ENCODE measurements around the gene SENP7.
"Not testable (repeated sequence)": the region's sequence is repeated elsewhere in the genome, so short reads cannot be mapped to it uniquely, and the experiment has no call there.

SENP7 gene, protein sequence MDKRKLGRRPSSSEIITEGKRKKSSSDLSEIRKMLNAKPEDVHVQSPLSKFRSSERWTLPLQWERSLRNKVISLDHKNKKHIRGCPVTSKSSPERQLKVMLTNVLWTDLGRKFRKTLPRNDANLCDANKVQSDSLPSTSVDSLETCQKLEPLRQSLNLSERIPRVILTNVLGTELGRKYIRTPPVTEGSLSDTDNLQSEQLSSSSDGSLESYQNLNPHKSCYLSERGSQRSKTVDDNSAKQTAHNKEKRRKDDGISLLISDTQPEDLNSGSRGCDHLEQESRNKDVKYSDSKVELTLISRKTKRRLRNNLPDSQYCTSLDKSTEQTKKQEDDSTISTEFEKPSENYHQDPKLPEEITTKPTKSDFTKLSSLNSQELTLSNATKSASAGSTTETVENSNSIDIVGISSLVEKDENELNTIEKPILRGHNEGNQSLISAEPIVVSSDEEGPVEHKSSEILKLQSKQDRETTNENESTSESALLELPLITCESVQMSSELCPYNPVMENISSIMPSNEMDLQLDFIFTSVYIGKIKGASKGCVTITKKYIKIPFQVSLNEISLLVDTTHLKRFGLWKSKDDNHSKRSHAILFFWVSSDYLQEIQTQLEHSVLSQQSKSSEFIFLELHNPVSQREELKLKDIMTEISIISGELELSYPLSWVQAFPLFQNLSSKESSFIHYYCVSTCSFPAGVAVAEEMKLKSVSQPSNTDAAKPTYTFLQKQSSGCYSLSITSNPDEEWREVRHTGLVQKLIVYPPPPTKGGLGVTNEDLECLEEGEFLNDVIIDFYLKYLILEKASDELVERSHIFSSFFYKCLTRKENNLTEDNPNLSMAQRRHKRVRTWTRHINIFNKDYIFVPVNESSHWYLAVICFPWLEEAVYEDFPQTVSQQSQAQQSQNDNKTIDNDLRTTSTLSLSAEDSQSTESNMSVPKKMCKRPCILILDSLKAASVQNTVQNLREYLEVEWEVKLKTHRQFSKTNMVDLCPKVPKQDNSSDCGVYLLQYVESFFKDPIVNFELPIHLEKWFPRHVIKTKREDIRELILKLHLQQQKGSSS

DNA sequence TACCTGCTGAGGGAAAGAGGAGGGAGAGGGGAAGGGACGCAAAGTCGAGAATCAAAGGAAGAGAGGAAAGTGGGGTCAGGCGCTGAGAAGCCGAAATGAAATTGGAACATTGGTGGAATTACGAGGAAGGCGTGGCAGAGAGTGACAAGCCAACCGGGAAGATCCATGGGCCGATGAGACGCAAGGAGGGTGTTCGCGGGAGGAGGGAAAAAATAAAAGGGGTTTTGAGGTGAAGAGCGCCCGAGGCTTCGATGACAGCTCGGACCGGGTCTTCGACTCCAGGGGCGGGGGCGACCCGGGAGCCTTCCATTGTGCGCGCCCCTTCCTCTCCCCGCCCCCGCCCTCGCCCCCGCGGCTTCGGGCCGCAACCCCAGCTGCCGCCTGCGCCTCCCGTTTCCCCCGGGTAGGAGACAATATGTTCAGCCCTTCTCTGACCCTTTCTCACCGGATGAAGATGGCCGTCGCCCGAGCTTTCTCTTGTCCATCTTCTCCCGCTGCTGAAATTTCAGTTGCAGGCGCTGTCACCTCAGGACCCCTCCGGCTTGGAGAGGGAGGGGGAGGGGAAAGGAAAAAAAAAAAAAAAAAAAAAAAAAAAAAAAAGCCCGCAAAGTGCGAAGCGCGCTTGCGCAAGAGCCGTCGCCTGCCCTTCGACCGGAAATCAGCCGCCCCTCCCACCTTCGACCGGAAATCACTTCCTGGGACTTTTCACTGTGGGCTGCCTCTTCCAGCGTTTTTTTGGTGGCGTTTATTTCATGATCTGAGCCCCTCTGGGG lies at the start of gene SENP7:
TSS of gene SENP7 (minus strand) at position 567 of the 773 bp plus-strand sequence. CDS start at position 485, 82 bp downstream.
- DNase-seq (ENCODE audit: low read depth in 1 of 2, low spot score in 1 of 2) = peak; percentile 43 to 66

DNA sequence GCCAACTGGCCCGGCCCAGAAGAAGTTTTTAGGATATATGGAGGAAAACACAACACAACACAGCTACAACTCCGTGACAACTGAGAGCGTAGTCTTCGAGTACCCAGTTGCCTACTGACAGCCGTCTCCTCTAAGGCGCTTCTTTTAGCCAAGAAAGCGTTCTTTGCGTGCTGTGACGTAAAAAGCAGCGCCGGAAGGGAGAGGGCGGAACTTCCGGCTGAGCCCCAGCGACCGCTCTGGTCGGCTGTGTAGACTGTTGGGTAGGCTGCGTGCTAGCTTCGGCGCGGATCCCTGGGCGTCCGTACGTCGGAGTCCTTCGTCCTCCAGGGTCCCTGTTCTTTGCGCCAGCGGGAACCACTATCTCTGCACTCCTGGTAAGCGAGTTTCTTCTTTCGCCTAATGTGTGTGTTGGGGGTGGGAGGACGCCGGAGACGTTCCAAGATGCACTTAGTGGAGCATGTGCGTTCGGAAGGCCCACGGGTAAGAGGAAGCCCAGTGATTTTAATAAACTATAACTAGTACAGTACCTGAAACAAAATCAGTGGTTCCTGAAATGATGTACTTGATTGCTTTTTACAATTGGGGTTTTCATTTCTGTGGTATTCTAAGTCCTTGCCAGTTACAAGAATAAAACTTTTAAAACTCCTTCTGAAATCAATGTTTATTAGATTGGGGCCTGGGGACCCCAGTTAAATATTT lies 48.8 kb upstream of the SENP7 start, which contains the start of gene TRMT10C:
TSS of gene TRMT10C (plus strand) at position 239 of the 699 bp plus-strand sequence. CDS start 2,914 bp downstream, outside the sequence.
- DNase-seq (ENCODE audit: low read depth in 1 of 2, low spot score in 1 of 2) = peak; percentile 88 to 90

- no peak for DNase-seq (ENCODE audit: low read depth in 1 of 2, low spot score in 1 of 2)
Observed at GRCh38 chr3:101556064-101556463, 43.1 kb upstream of the SENP7 start.

DNA sequence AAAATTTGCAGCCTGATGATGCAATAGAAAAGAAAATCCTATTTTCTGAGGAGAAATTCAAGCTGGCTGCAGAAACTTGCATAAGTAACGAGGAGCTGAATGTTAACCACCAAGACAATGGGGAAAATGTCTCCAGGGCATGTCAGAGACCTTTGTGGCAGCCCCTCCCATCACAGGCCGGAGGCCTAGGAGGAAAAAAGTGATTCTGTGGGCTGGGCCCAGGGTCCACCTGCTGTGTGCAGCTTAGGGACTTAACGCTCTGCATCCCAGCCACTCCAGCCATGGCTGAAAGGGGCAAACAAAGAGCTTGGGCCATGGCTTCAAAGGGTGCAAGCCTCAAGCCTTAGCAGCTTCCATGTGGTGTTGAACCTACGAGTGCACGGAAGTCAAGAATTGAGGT lies 40.4 kb upstream of the SENP7 start:
- not testable (repeated sequence) for DNase-seq (ENCODE audit: low read depth in 1 of 2, low spot score in 1 of 2)

DNA sequence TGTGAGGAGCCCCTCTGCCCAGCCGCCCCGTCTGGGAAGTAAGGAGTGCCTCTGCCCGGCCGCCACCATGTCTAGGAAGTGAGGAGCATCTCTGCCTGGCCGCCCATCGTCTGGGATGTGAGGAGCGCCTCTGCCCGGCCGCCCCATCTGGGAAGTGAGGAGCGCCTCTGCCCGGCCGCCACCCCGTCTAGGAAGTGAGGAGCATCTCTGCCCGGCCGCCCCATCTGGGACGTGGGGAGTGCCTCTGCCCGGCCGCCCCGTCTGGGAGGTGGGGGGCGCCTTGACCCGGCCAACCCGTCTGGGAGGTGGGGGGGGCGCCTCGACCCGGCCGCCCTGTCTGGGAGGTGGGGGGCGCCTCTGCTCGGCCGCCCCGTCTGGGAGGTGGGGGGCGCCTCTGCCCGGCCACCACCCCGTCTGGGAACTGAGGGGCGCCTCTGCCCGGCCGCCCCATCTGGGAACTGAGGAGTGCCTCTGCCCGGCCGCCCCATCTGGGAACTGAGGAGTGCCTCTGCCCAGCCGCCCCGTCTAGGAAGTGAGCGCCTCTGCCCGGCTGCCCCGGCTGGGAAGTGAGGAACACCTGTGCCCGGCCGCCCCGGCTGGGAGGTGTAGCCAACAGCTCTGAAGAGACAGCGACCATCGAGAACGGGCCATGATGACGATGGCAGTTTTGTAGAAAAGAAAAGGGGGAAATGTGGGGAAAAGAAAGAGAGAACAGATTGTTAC lies 38.5 kb upstream of the SENP7 start:
- not testable (repeated sequence) for DNase-seq (ENCODE audit: low read depth in 1 of 2, low spot score in 1 of 2)

GRCh38 chr3:101549473-101549872 lies 36.5 kb upstream of the SENP7 start:
- no peak for DNase-seq (ENCODE audit: low read depth in 1 of 2, low spot score in 1 of 2)

- DNase-seq (ENCODE audit: low read depth in 1 of 2, low spot score in 1 of 2) = no peak
Observed at GRCh38 chr3:101548527-101549105, 35.6 kb upstream of the SENP7 start.

- DNase-seq (ENCODE audit: low read depth in 1 of 2, low spot score in 1 of 2) = no peak
Observed at GRCh38 chr3:101544161-101544850, 31.3 kb upstream of the SENP7 start.

DNA sequence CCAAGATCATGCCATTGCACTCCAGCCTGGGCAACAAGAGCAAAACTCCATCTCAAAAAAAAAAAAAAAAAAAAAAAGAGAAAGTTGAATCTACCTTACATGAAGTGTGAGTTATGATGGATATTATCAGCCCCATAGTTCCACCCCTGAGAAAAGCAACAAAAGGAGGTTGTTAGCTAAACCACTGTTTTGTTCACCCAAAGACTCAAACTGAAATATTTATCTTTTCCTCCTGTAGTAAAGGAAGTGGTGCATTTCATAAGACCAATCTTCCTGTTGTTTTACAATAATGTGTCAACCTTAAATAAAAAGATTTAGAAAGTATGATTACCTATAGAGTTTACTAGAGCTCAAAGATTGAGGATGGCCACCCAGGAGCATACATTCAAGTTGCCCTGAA lies 29.9 kb upstream of the SENP7 start:
- DNase-seq (ENCODE audit: low read depth in 1 of 2, low spot score in 1 of 2) = no peak

GRCh38 chr3:101536955-101537354 lies 23.9 kb upstream of the SENP7 start:
- DNase-seq (ENCODE audit: low read depth in 1 of 2, low spot score in 1 of 2) = not testable (repeated sequence)

DNA sequence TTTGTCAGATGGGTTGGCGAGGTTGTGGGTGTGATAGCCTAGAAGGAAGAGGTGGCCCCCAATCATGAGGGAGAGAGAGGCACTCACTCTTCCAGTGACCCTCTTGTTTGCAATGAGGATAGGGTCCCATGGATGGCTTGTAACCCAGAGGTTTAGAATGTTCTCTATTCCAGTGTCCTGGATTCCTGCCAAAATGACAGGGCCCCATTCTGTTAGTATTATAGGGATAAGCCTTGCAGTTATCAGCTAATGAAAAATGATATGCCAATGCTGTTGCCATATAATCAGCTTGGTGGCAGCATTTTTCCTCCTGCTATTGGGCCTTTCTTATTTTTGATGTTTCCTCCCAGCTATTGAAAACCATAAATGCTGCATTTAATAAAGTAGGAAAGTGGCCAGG lies 23.3 kb upstream of the SENP7 start:
- no peak for DNase-seq (ENCODE audit: low read depth in 1 of 2, low spot score in 1 of 2)

DNA sequence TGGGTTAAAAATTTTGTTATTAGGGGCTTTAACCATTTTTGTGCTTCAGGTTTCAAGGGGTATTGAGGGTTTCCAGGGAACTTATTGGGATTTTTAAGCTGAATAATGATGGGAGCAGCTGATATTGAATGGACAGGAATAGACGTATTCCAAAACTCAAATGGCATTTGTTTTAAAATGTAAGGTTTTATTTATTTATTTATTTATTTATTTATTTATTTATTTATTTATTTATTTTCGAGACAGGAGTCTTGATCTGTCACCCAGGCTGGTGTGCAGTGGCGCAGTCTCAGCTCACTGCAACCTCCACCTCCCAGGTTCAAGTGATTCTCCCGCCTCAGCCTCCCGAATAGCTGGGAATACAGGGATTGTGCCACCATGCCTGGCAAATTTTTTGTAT lies 22.2 kb upstream of the SENP7 start:
- DNase-seq (ENCODE audit: low read depth in 1 of 2, low spot score in 1 of 2) = no peak

DNA sequence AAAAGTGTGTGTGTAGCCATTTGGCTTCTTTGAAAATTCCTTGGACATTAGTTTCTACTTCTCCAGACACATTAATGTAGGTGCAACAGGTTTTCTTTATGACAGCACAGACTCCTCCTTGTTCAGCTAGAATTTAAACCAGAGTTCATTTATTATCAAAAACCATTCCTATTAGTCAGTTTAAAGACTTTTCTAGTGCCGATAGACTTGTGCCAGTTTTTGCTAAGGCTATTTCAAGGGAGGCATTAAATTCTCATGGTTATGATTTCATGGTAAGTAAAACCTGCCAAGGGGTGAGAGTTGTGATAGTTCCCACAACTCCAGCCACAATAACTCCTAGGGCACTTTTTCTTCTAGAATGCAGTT lies 20.6 kb upstream of the SENP7 start:
- DNase-seq (ENCODE audit: low read depth in 1 of 2, low spot score in 1 of 2) = no peak

DNA sequence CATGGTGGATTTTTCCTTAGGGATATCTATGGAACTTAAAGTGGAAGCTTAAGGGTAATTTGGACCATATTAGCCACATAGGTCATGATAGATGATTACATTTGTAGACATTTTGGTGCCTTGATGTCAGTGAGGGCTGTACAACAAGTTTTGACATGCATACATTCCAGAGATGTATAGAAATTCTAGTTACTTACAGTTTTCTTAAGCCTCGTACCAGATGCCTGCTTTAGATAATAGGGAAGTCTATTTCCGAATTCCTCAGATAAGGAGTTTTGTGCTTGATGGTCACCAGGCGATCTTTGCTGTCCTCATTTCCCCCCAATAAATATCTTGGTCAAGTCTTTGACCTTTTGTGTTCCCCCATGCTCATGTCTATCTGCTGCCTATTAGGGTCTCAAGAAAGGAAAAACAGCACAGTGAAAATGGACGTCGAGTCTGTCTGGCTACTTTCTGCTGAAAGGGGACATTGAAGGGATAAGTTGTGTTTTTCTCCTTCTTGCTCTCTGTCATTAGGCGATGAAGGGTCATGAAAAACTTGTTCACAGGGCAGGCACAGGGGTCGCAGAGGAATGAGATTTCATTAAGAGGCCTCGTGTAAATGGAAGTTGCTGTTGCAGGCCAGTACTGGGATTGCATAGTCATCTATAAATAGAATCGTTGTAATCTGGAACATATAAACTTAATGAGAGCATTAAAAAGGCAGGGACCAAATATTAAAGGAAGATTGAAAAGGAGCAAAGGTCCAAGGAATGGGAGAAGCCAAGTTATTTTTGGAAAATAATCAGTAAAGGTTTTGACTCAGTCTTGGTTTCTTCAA lies 20.0 kb upstream of the SENP7 start:
- no peak for DNase-seq (ENCODE audit: low read depth in 1 of 2, low spot score in 1 of 2)

GRCh38 chr3:101531473-101532086 lies 18.6 kb upstream of the SENP7 start:
- DNase-seq (ENCODE audit: low read depth in 1 of 2, low spot score in 1 of 2) = no peak

- no peak for DNase-seq (ENCODE audit: low read depth in 1 of 2, low spot score in 1 of 2)
Observed at GRCh38 chr3:101530686-101531047, 17.7 kb upstream of the SENP7 start.

Measured in activated CD4-positive, alpha-beta T cell treated with anti-CD3 and anti-CD28 coated beads, Interleukin-2, amount 50 U/mL, for 24 hours (primary cell).